ENCODE measurements around the gene SCN2B.

SCN2B gene

GRCh38 chr11:118174006-118174567 lies 2.4 kb downstream of the SCN2B start:
- no peak for FAIRE-seq

DNA sequence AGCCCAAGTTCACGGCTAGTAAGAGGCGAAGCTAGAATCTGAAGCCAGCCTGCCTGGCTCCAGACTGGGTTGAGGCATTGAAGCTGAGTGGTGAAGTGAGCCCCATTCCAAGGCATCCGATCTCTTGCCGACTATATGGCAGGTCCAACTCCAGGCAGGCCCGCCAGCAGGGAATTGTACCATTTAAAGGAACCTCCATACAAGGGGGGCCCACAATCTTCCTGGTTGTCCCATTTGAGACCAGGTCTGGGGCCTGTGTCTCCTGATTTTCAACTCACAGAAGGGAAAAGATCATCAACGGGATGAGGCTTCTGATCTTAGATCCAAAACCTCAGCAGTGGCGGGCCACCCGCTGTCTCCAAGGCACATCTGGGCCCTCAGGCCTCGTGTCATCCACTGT lies 4.1 kb downstream of the SCN2B start:
- FAIRE-seq = no peak

DNA sequence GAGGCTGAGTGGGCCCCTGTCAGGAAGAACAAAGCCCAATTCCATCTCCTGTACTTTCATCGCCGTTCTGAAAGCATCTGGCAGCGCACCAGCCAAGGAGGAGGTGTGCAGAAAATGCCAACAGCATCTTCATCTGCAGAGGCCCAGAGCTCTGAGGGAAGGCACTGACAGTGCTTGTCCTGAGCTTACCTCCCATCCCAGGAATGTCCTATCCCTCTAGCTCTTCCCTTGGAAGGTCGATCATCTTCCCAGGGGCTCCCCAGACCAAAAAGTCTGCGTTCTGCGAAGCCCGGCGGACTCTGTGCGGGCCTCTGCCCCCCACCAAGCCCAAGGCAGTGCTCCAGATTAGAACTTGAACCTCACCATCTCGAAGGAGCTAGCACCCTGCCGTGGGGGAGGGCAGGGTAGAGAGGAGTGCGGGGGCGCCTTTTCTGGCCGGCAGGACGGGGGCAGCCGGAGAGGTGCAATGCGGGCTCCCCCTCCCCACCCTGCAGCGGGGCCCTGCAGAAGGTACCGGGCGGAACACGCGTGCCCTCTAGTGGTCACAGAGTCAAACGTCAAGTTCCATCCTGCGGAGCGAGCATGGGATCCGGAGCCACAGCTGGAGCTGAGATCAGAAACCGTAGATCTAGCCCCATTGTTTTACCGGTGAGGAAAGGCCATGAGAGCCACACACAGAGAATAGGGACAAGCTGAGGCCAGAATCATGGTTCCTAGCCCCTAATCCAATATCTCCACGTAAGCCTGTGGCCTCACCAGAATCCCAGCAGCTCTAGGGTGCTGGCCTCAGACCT lies 5.0 kb downstream of the SCN2B start:
- FAIRE-seq = no peak

DNA sequence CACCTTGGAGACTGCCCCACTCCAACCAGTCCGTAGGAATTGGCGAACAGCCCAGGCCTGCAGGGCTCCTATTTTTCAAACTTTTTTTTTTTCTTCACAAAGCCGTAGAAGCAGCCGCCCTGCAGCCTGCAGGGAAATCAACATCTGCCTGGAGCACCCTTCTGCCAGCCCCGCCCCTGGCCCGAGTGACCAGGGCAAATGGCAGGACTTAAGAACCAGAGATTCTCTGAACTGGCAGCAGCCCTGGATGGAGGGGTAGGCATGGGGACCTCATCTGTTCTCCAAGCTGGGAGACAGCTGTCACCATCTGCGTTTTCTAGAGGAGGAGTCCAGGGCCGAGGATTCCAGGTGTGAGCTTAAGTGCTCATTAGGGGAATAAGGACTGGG lies 5.6 kb downstream of the SCN2B start:
- FAIRE-seq = no peak

GRCh38 chr11:118170231-118170630 lies 6.2 kb downstream of the SCN2B start:
- no peak for FAIRE-seq

GRCh38 chr11:118169300-118170140 lies 6.9 kb downstream of the SCN2B start:
- no peak for FAIRE-seq

DNA sequence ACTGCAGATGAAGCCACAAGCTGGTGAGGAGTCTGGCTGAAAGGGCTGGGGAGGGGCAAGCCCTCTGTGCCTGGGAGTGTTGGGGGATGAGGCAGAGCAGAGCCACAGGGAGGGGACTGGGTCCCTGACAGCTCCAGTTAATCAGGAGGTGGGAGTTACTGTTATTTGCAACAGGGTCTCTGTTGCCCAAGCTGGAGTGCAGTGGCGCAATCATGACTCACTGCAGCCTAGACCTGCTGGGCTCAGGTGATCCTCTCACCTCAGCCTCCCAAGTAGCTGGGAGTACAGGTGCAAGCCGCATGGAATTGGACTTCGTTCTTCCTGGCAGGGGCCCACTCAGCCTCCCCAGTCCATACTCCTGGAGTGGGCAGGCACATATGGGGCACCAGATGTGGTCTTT lies 7.7 kb downstream of the SCN2B start:
- FAIRE-seq = no peak

DNA sequence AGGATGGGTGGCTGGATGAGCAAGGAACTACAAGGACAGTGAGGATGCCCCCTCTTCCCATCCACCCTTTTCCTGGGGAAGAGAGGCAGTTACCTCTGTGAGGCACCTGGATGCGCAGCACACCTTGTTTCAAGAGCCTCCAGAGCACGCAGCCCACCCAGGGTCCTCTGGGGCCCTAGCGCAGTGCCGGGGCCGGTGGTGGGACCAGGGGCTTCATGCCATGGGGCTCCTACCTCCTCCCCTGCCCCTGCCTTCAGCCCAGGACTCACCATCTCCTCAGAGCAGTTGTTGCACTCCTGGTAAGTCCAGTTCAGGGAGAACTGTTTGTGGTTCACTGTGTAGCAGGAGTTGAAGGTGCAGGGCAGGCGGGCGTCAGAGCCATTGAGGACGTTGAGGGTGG lies 8.1 kb downstream of the SCN2B start:
- FAIRE-seq = no peak

- no peak for FAIRE-seq
These were observed 8.5 kb downstream of the SCN2B start for GRCh38 chr11:118167906-118168305.

- FAIRE-seq = no peak
These were observed 9.2 kb downstream of the SCN2B start for GRCh38 chr11:118167253-118167652.

DNA sequence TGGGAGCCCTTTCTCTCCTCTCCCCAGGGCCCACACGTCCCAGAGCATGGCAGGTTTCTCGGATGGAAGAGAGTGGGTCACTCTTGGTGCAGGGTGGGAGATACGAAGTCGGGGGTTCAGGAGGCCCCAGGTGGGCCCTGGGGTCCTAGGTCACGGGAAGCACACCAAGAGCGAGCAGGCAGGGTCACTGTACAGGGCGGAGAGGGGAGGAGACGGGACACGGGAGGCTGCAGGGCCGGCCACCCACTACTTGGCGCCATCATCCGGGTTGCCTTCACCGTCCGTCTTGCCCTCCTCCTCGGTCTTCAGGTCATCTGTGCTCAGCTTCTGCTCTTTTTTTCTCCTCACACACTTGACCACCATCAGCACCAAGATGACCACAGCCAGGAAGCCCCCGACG lies 9.8 kb downstream of the SCN2B start:
- FAIRE-seq = no peak

DNA sequence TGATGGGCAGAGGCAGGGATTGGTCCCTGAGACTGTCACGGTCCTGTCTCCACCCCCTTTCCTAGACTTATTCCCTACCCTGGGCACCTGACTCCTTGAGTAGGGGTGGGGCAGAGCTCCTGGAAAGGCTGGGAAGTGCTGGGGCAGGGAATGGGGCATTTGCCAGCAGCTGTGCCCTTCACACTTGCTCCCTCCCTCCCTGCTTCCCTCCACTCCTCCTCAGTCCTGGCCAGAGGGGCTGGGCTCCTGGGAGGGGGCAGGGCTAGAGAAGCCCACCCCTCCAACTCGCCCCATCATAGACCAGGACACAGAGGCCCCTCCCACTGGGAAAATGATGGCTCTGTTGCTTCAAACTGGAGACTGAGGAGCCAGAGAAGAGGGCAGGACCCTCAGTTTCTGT lies 11.6 kb downstream of the SCN2B start:
- FAIRE-seq = no peak

- FAIRE-seq = no peak
These were observed 12.9 kb downstream of the SCN2B start for GRCh38 chr11:118163494-118163893.

DNA sequence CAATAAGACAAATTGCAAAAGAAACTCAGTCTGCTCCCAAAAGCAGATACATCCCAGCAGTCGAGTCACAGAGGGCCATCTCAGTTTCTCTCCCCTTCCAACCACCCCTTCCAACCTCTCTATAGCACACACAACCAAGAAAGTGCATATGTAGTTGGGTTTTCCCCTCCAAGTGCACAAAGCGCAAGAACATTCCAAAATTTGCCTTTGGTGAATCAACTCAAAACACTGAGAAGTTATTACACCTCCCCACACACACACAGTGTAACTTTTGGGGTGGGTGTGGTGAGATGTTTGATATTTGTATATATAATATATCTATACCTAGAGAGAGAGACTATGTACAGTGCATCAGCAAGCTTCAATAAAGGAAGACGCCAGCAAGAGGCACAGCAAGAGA lies 13.6 kb downstream of the SCN2B start:
- no peak for FAIRE-seq

DNA sequence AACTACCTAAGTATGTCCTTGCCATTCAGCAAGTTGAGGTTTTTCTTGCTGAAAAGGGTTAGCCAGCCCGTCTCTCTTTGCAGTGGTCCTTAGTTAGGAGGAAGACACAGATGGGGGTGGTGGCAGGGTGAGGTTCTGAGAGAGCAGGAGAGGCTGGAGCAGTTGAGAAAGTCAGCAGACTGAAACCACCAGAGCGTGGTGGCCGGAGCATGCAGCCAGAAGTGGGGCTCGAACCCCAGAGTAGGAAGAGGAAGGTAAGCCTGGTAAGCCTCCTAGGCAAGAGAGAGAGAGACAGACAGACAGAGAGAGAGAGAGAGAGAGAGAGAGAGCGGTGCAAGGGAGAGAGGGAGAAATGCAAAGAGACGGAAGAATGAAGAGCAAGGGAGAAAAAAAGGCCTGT lies 14.7 kb downstream of the SCN2B start:
- no peak for FAIRE-seq

- no peak for FAIRE-seq
These were observed 19.1 kb downstream of the SCN2B start for GRCh38 chr11:118157186-118157895.

DNA sequence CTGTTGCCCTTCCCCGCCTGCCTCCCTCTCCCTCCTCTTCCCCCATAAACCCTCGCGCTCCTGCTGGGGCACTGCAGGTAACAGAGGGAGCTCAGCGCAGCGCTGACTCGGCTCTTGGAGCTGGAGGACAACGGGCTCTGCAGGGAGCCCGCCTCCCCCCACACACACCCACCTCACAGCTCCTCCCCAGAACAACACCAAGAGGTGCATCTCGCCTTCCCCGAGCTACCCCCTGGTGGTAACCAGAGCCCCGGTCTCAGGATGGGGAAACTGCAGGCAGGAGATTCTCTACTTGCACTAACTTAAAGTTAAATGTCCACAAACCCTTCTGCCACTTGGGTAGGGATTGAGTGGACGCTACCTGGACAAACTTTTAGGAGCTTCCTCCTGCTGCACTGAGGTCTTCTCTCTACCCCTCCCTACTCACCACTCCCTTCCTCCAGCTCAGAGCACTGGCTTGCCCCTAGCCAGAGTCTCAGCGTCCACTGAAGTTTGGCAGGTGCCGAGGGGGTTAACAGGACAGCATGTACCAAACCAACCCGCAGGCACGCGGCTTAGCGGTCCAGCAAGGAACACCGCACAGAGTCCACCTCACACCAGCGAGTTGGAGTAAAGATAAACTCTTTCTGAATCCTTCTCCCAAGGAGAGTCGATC lies 19.8 kb downstream of the SCN2B start:
- no peak for FAIRE-seq

DNA sequence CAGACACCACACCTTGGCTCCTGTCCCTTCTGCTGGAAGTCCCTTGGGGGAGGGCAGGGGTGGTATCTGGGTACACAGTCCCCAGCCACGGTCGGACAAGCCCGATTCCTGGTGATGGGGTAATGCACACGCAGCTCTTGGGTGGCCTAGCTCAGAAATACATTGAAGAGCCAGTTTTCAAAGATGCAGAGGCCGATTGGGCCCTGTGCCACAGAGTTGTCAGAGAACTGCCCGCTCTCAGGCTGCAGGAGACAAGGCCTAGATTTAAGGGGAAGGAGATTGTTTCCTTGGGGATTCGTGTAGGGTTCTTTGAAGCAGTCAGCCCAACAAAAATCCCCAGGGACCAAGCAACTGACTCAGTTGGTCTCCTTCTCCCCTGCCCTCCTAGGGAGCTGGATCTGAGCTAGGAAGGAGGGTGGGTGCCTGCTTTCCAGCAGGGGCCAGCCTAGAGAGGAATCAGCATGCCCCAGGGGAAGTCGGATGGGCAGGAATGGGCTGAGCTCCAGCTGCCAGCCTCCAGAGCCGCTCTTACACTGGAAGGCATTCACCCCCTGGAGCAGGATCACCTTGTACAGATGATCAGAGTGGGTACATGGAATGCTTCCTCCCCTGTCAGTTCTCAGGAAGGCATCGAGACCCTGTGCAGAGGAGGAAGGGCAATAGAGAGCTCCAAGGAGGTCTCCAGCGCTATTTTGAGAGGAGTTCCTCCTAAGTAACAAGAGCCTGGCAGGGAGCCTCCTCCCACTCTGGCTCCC lies 20.5 kb downstream of the SCN2B start:
- no peak for FAIRE-seq

DNA sequence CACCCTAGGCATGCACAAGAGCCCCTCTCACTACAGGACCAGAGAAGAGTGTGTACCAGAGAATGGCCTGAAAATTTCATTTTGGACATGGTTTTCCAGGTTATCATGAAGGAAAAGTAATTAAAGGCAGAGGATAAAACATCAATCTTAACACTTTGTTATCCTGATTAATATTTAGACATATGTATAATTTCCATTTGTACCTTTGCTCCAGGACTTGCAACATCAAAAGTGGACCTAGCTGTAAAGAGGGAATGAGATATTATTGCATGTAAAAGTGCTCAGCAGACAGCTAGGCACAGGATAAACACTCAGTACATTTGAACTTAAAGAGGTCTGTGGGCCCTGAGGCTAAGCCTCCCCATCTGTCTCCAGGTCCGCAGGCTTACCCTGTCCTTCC lies 21.8 kb downstream of the SCN2B start:
- FAIRE-seq = no peak

DNA sequence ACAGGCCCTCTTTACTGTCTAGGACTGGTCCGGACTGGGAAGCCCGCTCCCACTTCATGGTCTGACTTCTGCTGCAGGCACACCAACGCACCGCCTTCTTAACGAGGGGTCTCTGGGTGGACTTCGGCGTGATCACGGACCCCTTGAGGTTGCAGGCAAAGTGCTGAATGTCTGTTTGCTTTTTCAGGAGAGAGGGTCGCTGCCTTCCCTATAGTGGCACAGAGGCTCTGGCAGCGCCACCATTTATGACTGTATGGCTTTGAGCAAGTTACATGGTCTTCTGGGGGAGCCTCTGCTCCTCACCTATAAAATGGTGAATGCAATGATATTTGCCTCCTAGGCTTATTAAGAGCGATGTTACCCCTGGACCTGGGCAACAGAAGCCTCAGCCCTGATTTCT lies 22.5 kb downstream of the SCN2B start:
- no peak for FAIRE-seq

DNA sequence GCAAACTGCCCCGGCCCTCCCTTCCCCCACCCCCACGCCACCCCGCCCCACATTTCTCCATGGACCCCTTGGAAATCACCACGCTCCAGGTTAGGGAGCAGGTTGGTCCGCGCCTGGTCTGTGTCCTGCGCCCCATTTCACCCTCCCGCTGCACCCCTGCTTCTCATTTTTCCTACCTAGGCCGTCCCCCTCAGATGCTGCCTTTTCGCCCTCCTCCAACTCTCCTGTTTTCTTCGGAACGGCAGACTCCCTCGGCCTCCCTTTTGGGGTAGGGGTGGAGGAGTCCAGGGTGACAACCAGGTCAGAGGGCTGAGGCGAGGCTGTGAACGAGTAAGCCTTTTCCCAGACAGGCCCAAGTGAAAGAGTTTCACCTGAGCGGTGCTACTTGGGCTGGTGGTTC lies 22.9 kb downstream of the SCN2B start:
- FAIRE-seq = no peak
